ENCODE results near the gene PIK3CD. TPM values are rescaled to one million over a fixed set of nuclear protein-coding genes. Genes with fewer than 3 reads are reported as not detected.
"Not testable (repeated sequence)": the region's sequence is repeated elsewhere in the genome, so short reads cannot be mapped to it uniquely, and the experiment has no call there.

The PIK3CD gene
- total RNA-seq, 1 donor from 2014 or later = 3.0 TPM

GRCh38 chr1:9728451-9729295, 77.1 kb downstream of the PIK3CD start:
- no peak for DNase-seq (ENCODE audit: low spot score)
- intact Hi-C loops (cut with DNase I) = no loop called here

GRCh38 chr1:9729523-9729922, 78.0 kb downstream of the PIK3CD start:
- intact Hi-C loops (cut with DNase I) = no loop called here
- DNase-seq (ENCODE audit: low spot score) = no peak

DNA sequence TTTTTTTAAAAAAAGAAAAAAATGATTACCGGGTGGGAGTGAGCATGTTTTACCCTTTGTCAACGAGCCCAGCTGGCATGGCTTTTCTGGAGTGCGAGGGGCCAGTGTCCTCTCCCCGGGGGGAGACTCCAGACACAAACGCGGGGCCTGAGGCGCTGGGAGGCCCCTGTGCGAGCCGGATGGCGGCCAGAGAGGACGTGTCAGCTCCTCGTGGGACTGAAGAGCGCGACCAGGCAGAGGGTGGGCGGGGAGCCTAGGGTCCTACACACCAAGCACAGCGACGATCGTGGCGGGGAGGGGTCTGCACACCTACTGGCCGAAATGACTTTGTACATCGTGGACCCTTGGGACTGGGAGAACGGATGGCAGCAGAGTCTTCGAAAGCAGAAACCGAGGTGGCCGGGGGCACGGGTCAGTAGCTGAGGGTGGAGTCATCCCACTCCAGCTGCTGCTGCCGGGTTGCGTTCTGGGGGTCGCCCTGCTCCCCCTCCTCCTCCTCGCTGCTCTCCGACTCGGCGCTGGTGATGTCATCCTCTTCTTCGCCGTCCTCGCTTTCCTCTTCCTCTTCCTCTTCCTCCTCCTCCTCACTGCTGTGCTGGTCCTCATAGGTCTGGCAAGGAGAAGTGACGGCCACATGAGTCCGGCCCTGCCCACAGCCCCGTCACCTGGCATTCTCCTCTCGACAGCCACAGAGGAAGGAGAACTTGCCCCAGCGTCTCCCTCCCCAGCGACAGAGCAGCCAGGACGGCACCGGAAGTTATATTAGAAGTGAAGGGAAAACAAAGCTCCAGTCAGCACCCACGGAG, 78.8 kb downstream of the PIK3CD start:
- intact Hi-C loops (cut with DNase I) = no loop called here
- peak; percentile 92 for DNase-seq (ENCODE audit: low spot score)

GRCh38 chr1:9731051-9731537, 79.6 kb downstream of the PIK3CD start:
- intact Hi-C loops (cut with DNase I) = no loop called here
- DNase-seq (ENCODE audit: low spot score) = no peak

DNA sequence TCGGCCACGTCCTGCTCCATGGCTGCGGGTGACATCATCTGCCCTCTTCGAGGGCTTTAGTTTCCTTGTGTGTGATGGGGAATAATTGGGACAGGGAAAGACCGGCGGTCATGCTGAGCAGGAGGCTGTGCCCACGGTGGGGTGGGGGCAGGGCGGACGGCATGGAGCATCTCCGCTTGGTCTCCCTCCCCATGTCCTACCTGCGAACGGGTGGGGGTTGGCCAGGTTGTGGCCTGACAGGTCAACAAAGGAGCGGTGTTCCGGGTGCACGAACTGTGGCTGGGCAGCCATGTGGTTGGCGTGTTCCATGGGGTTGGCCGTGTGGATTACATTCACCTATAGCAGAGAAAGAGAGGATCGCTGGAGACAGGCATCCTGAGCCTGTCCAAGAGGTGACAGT, 80.0 kb downstream of the PIK3CD start:
- DNase-seq (ENCODE audit: low spot score) = no peak
- intact Hi-C loops (cut with DNase I) = no loop called here

- no peak for DNase-seq (ENCODE audit: low spot score)
- intact Hi-C loops (cut with DNase I) = no loop called here
Observed at GRCh38 chr1:9732123-9732971, 80.8 kb downstream of the PIK3CD start.

DNA sequence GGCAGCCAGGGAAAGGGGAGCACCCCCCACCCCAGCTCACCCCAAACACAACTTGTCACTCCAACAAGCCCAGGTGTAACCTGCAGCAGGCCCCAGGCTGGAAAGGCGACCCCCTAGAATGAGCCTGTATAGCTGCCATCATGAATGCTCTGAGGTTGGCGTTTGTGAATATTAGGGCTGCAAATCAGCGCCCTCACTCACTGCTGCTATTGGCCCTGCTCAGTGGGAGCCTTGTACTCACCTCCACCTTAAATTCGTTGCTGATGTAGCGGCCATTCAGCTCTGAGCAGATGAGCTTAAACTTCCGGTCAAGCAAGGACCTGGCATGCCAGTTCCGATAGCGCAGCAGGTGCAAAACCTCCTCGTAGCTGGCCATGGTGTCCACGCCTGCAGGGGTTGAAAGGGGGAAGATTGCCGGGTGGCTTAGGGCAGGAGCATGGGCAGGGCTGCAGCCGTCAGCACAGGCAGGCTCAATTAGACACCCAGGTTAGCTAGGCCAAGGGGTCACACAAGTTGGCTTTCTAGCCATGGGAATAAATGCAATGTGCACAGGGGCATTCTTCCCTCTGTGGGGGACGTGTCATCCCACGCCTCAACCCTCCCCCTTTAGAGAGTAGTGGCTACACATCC, 81.7 kb downstream of the PIK3CD start:
- DNase-seq (ENCODE audit: low spot score) = no peak

DNA sequence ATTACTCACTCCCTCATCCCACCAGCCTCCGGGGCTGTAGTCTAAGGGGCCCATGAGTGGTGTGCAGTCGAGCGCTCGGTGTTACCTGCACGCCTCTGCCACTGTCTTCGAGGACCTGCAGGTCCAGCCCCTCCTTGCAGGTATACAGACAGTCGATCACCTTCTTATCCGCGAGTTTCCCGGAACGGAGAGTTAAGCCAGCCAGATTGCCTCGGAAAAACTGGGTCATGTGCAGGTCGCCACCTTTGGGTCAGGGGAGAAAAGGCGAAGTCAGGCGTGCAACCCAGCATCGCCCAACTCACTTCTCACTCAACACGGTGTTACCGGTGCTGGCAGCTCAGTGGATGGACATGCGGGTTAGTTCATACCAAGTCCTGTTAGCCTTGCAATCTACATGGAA, 84.3 kb downstream of the PIK3CD start:
- DNase-seq (ENCODE audit: low spot score) = no peak
- intact Hi-C loops (cut with DNase I) = no loop called here

More for the DNA sequence above, 81.7 kb downstream of the PIK3CD start:
- intact Hi-C loops (cut with DNase I) = no loop called here

DNA sequence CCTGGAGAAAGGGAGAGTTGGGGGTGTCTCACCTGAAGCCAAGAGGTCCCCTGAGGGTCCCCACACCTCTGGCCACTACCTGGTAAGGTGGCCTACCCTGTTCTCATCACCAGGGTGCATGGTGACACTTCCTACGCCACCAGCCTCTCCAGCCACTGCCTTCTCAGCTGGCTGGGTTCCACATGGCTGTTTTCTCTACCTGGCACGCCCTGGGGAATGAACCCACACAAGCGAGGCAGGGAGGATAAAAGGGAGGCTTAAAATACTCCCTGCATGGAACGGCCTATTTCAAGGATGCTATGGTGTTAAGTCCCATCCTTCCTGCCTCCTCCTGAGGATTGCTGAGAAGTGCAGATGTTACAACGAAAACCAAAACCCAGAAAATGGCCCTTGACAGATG, 84.7 kb downstream of the PIK3CD start:
- DNase-seq (ENCODE audit: low spot score) = no peak
- intact Hi-C loops (cut with DNase I) = no loop called here

DNA sequence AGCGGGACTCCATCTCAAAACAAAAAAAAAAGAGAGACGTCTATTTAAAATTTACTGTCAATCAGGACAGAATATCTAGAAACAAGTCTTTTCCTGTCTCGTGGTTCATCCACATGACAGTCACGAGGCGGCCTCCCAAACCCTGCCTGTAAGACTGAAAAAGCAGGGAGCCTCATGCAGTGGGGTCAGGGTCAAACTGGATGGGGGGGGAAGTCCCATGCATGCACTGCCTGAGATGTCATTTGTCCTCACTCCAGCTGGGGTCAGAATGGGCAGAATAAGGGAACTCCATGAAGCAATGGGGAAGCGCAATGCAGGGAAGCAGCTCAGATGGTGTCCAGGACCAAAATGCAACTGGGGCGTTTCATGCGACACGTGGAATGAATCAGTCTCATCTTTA, 85.5 kb downstream of the PIK3CD start:
- no peak for DNase-seq (ENCODE audit: low spot score)
- intact Hi-C loops (cut with DNase I) = no loop called here

DNA sequence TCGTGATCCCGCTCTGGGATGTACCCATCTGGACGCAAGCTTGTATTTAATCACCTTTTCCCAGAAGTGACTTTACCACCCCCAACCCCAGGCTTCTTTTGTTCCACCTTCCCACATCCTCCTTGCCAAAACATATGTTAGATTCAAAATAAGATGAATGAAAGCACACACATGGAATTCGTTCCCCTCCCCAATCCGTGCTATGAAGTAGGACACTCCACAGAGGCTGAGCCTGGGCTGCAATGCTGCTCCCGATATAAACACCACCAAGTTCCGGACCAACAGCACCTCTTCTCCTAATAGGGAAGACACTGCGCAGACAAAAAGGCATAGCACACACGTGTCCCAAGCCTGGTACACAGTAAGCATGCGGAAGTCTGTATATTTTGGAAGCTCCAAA, 86.1 kb downstream of the PIK3CD start:
- intact Hi-C loops (cut with DNase I) = no loop called here
- no peak for DNase-seq (ENCODE audit: low spot score)

GRCh38 chr1:9744106-9744799, 92.7 kb downstream of the PIK3CD start:
- no peak for DNase-seq (ENCODE audit: low spot score)
- intact Hi-C loops (cut with DNase I) = no loop called here

DNA sequence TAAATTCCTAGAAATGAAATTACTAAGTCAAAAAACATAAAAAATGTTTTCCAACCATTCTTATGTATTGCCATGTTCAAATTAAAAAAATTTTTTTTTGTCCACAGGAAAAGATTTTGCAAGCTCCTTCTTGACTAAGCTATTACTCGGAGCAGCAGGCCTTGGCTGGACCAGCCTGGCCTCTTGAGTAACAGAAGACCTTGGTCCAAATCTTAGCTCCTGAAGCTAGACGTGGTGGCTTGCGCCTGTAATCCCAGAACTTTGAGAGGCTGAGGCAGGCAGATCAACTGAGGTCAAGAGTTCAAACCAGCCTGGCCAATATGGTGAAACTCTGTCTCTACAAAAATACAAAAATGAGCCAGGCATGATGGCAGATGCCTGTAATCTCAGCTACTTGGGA, 94.7 kb downstream of the PIK3CD start:
- no peak for DNase-seq (ENCODE audit: low spot score)
- intact Hi-C loops (cut with DNase I) = no loop called here

GRCh38 chr1:9746651-9747050, 95.1 kb downstream of the PIK3CD start:
- no peak for DNase-seq (ENCODE audit: low spot score)
- intact Hi-C loops (cut with DNase I) = no loop called here

DNA sequence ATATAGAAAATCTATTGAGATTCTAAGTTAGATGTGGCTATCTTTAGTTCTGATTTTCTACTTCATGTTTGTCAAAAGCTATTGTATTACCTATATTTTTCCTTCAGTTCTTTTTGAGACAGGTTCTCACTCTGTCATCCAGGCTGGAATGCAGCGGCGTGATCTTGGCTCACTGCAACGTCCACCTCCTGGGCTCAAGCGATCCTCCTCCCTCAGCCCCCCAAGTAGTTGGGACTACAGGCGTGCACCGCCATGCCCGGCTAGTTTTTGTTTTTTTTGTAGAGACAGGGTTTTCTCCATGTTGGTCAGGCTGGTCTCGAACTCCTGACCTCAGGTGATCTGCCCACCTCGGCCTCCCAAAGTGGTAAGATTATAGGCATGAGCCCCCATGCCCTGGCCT, 96.9 kb downstream of the PIK3CD start:
- peak; percentile 17 for DNase-seq (ENCODE audit: low spot score)

DNA sequence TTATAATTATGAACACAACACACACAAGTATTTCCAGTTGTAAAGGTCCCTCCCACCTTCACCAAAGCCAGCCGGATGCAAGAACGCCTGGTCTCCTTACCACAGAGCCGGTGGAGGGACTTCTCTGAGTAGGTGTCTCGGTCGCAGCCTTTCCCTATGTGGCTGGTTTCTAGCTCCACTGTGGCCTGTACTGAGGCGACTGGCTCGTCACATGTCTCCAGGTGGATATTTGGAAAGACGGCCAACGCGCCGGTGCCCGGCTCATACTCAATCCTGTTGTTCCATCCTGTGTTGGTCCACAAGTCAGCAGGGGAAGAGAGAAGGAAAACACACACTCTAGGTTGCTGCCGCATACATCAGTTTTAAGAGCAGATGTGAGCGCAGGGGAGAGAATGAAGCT, 97.8 kb downstream of the PIK3CD start:
- intact Hi-C loops (cut with DNase I) = no loop called here
- peak; percentile 35 for DNase-seq (ENCODE audit: low spot score)

More for the DNA sequence above, 96.9 kb downstream of the PIK3CD start:
- intact Hi-C loops (cut with DNase I) = not testable (repeated sequence)

- no peak for DNase-seq (ENCODE audit: low spot score)
- intact Hi-C loops (cut with DNase I) = no loop called here
Observed at GRCh38 chr1:9751971-9752370, 100.4 kb downstream of the PIK3CD start.

DNA sequence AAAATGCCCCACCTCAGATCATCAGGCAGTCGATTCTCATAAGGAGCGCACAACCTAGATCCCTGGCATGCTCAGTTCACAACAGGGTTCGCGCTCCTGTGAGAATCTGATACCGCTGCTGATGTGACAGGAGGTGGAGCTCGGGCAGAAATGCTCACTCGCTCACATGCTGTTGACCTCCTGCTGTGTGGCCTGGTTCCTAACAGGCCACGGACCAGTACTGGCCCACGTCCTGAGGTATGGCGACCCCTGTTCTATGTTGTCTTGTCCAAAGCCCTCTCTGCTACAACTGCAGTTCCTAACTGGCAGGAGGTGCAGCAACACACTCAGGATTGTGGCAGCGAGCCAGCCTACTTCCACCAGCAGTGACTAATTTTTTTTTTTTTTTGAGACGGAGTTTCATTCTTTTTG, 101.6 kb downstream of the PIK3CD start:
- peak; percentile 65 for DNase-seq (ENCODE audit: low spot score)
- intact Hi-C loops (cut with DNase I) = no loop called here

Measured in cardiac septum (tissue), 1 donor.